ENCODE measurements around the gene PLCB2. TPM values are rescaled to one million over a fixed set of nuclear protein-coding genes. Genes with fewer than 3 reads are reported as not detected.

PLCB2 gene
- total RNA-seq, 1 experiment from 2014 or later: 61.9 TPM

DNA sequence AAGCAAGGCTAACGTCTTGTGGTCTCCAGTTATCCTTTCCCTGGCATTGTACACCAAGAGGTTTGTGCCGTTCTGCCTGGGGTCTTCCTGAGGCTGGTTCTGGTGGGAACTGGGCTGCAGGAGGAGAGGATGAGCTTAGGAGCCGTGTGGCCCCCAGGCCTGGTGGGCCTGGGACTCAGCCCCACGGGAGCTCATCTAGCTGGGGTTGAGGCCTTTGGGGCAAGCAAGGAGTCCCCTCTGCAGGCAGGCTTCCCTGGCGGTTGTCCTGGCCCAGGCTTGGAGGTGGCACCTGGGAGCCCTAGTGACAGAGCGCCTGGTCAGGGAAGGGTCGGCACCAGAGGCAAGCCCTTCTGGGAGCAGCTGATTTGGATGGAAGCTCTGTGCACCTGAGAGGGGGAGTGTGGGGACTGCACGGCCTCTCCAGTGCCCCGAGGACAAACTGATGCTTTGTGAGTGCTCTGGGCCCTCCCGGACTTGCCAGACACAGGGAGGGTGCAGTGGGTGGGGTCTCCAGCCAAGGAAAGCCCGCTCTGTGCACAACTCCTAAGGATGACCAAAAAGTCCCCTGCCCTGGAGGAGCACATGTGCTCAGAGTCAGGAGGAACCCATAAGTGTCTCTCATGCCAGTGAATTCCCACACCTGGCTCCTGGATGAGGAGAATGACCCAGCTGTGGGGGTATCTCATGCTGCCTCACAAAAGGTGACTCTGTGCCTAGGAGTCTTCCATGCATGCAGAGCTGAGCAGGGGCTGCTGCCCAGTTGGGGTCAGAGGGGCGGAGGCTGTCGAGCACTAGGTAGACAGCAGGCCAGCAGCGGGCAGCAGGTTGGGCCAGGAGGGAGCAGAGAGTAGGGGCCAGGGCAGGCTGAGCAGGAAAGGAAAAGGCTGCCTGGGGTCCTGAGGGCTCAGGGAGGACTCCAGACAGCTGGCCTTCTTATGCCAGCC lies 66.2 kb downstream of the PLCB2 start:
- Histone ChIP-seq H3K4me1 (replicated peaks) (peaks cover 12% of the 10 kb centered on the region), H3K9me3 (replicated peaks) (0 out of 2 replicates have a peak, but pooled peaks cover 4% of the 10 kb centered on the region), H3K27ac (no peak overlapping the region), H3K4me3 (no peak overlapping the region), H3K27me3 (replicated peaks) (no peaks in the 10 kb centered on the region), H3K36me3 (no peaks in the 10 kb centered on the region)
- no peak for DNase-seq (ENCODE audit: low read depth in 1 of 2, low spot score in 2 of 2)

DNA sequence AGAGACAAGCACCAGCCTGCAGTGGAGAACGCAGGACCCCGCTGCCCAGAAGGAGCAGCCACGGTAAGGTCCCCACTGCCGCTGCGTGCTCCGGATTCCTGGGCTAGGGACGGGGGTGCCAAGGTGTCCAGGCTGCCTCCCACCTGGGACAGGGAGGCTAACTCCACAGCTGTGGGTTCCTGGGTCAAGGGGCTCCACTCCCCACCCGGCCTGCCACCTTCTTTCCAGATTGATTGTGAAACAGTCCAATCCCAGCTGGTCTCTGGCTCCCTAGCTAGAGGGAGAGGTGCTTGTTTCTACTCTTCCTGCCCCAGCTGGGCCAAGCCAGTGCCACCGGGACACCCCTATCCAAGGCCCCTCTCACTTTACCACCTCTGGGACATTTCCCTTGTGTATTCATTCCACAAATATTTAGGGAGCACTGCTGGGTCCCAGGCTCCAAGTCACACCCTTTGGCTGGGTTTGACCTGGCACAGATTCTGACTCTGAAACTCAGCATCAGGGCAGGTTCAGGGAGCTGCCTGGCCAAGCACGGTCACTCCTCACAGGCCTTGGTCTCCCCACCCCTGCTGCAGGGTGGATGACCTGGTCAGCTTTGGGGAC lies 67.0 kb downstream of the PLCB2 start:
- no peak overlapping the region for H3K4me3 ChIP-seq
- 0 out of 2 replicates have a peak, but pooled peaks cover 4% of the 10 kb centered on the region for H3K9me3 ChIP-seq (replicated peaks)
- H3K36me3 ChIP-seq: no peaks in the 10 kb centered on the region
- H3K27me3 ChIP-seq (replicated peaks): no peaks in the 10 kb centered on the region
- DNase-seq (ENCODE audit: low read depth in 1 of 2, low spot score in 2 of 2): no peak
- H3K4me1 ChIP-seq (replicated peaks): peaks cover 12% of the 10 kb centered on the region
- no peak overlapping the region for H3K27ac ChIP-seq

DNA sequence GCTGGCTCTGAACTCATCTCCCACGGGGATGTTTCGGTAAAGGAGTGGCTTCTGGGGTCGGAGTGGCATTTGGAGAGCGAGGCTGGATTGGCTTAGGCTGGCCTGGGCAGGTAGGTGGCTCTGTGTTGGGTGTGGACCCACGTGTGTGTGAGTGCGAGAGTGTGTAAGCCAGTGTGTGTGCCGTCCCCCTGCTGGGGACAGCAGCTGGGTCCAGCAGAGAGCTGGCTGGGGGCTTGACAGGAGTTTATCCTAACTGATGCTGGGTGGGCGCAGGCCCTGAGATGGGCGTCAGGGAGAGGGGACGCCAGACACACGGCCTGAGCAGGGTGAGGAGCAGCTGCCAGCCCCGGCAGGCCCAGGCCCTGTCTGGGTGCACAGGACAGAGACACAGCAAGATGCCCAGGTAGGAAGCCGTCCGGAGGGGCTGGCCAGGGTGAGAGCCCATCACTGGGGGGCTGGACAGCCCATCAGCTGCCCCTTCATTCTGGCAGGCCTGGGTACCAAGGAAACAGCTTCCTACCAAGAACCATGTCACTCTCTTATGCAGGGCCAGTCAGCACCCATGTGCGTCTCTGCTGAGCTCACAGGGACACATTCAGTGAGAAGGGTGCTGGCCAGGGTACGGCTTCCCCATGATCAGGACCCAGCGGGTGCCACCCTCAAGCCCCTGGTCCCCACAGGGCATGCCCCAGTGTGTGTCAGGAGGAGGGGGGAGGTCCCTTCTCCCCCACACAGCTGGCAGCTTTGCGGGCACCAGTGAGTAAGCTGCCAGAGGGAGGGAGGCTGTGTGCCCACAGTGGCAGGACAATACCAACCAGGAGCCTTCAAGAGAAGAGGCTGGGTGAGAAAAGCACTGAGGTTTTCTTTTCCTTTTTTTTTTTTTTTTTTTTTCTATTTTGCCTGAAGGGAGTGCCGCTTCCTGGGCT lies 67.8 kb downstream of the PLCB2 start:
- H3K27me3 ChIP-seq (replicated peaks): no peaks in the 10 kb centered on the region
- DNase-seq (ENCODE audit: low read depth in 1 of 2, low spot score in 2 of 2): no peak
- H3K4me3 ChIP-seq: no peak overlapping the region

DNA sequence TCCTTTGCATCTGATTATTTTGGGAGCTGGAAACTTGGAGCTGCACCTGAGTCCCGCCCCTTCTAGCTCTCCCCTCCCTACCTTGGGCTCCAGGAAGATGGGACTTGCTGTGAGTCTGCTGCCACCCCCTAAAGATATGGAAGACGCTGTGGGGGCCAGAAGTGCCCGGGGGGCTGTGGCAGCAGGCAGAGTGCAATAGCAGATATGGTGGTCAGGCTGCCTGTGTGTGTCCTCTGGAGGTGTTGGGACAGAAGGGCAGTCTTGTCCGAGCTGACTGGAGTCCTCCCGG lies 68.4 kb downstream of the PLCB2 start:
- Histone ChIP-seq H3K4me3 (peak overlapping the region; percentile 27), H3K36me3 (no peaks in the 10 kb centered on the region), H3K4me1 (replicated peaks) (peaks cover 12% of the 10 kb centered on the region), H3K9me3 (replicated peaks) (0 out of 2 replicates have a peak, but pooled peaks cover 4% of the 10 kb centered on the region), H3K27ac (no peak overlapping the region), H3K27me3 (replicated peaks) (no peaks in the 10 kb centered on the region)
- DNase-seq (ENCODE audit: low read depth in 1 of 2, low spot score in 2 of 2): no peak

More for the DNA sequence above, 67.8 kb downstream of the PLCB2 start:
- Histone ChIP-seq H3K9me3 (replicated peaks) (0 out of 2 replicates have a peak, but pooled peaks cover 4% of the 10 kb centered on the region), H3K4me1 (replicated peaks) (peaks cover 12% of the 10 kb centered on the region), H3K27ac (no peak overlapping the region), H3K36me3 (no peaks in the 10 kb centered on the region)

DNA sequence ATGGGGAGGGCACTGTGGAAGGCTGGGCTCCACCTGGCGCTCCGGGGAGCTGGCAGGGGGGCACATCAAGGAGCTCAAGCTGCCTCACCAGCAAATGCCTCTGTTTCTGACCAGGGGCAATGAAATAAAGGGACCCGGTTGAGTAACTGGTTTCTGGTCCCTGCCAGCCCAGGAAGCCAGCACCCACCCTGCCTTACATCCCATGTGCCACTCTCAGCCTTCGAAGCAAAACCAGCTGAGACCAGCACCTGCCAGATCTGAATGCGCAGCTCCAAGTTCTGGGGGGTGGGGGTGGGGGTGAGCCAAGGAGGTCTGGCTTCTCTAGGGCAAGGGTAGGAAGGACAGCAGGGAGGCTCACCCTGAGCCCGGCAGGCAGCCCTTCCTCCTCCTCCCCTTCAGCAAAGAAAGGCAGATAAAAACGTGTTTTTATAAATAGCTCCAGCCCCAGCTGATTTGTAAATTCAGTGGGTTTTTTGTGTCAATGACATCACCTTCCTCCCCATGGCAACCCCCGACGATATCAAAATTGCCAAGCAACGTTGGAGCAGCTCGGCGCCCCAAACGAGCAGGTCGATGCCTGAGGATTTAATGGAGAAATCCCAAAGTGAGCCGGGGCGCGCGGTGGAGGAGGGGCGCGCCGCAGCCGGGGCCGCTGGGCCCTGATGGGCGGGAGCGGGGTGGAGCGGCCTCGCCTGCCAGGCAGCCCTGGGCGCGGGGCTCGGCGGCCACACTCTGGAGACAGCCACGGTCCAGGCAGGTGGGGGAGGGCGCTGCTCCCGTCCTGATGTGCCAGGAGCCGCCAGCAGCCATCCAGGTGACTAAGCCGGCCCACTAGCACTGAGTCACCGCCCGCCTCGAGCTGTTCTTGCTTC lies 69.0 kb downstream of the PLCB2 start, which contains the start of gene PAK6:
TSS of gene PAK6 (plus strand) at position 532 of the 872 bp plus-strand sequence. CDS start 25,723 bp downstream, outside the sequence.
- Histone ChIP-seq H3K27ac (no peak within 1 kb of the TSS; the same call in 1 of the 2 replicates), H3K36me3 (no peaks in the 10 kb centered on the region), H3K4me1 (replicated peaks) (peaks cover 12% of the 10 kb centered on the region), H3K9me3 (replicated peaks) (0 out of 2 replicates have a peak, but pooled peaks cover 4% of the 10 kb centered on the region), H3K4me3 (peak within 1 kb of the TSS; percentile 27), H3K27me3 (replicated peaks) (no peaks in the 10 kb centered on the region)
- DNase-seq (ENCODE audit: low read depth in 1 of 2, low spot score in 2 of 2): peak in 1 of 2 experiments; percentile 16

Other genes with a start within 250 kb of the PLCB2 start
- 3.2 and 6.2 TPM in 2 replicates for gene BMF, start 199.1 kb downstream of the PLCB2 start, total RNA-seq (2014; rRNA removed; shearing (Covaris generic))
- 74.1 and 91.0 TPM in 2 replicates for gene BUB1B, start 146.9 kb downstream of the PLCB2 start, total RNA-seq (2014; rRNA removed; shearing (Covaris generic))
- gene PAK6, start 68.9 kb downstream of the PLCB2 start, total RNA-seq (2014; rRNA removed; shearing (Covaris generic)): 0.05 and 0.09 TPM in 2 replicates
- gene ANKRD63, start 24.9 kb downstream of the PLCB2 start, total RNA-seq (2014; rRNA removed; shearing (Covaris generic)): 11.4 and 13.6 TPM in 2 replicates
- gene INAFM2, start 15.8 kb upstream of the PLCB2 start, total RNA-seq (2014; rRNA removed; shearing (Covaris generic)): 89.8 and 101 TPM in 2 replicates
- 29.5 and 39.0 TPM in 2 replicates for gene CCDC9B, start 33.0 kb upstream of the PLCB2 start, total RNA-seq (2014; rRNA removed; shearing (Covaris generic))
- gene PHGR1, start 43.1 kb upstream of the PLCB2 start, total RNA-seq (2014; rRNA removed; shearing (Covaris generic)): not detected in 2 replicates
- gene DISP2, start 50.3 kb upstream of the PLCB2 start, total RNA-seq (2014; rRNA removed; shearing (Covaris generic)): 0.21 and 0.28 TPM in 2 replicates
- 63.7 and 96.6 TPM in 2 replicates for gene KNSTRN, start 74.8 kb upstream of the PLCB2 start, total RNA-seq (2014; rRNA removed; shearing (Covaris generic))
- gene IVD, start 97.9 kb upstream of the PLCB2 start, total RNA-seq (2014; rRNA removed; shearing (Covaris generic)): 22.3 and 25.3 TPM in 2 replicates
- gene BAHD1, start 133.0 kb upstream of the PLCB2 start, total RNA-seq (2014; rRNA removed; shearing (Covaris generic)): 8.4 and 11.4 TPM in 2 replicates
- gene CHST14, start 163.0 kb upstream of the PLCB2 start, total RNA-seq (2014; rRNA removed; shearing (Covaris generic)): 28.7 and 30.2 TPM in 2 replicates